NCI-H1694 treated with DMSO at 0.1 percent for 48 hours (cell line): ENCODE data around the gene CACNG4.

Source experiments
- DNase-seq: peaks from one replicate; lab custom pipeline; 2025; lab: John Stamatoyannopoulos, UW

CACNG4 gene

DNA sequence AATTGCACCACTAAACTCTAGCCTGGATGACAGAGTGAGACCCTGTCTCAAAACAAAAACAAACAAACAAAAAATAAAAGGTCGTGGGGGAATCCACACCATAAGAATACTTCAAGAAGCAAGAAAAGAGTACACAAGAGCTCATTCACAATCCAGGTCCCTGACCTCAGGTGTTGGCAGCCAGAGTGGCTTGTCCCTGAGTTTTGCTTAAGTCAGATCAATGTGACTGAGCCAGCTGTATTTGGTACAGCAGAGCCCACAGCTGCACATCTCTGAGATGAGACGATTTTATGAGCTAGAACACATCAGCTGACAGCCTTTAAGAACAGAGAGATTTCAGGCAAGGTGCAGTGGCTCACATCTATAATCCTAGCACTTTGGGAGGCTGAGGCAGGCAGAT is 102.2 kb downstream of the CACNG4 start:
- DNase-seq = no peak

DNA sequence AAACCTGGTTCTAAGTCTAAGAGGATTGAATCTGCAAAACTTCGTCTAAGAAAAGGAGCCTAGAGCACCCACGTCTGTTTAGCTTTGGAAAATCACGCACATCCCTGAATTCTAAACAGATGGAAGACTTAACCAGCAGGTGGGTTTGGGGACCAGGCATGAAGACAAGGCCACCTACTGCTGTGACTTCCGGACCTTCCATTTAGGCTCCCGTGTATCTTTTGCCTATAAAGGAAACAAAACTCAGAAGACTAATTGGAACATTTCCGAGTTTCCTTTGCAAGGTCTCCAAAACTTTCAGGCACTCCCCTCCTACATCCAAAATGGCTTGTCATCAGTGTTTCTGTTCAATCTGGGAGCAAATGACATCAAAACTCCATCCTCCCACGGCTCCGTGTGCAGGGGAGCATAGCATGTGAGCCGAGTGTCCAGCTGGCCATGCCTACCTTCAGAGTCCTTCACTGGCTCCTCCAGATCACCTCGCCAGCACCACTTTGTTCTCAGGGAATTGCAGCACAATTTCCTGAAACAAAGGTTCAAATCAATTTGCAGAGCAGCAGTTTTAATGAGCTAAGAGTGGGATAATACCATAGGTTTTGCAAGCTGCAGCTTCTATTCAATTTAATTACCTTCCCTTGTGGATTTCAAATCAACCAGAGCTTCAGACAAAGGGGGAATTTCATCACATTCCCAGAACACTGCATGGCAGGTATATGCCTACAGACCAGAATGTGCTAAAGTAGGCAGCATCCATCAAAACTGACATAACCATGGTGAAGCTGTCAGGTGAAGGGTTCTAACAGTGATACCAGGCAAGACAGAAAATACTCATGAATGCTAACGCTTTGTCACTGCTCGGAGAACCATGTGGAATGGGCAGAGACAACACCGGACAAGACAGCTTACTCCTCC is 103.3 kb downstream of the CACNG4 start:
- DNase-seq = no peak

DNA sequence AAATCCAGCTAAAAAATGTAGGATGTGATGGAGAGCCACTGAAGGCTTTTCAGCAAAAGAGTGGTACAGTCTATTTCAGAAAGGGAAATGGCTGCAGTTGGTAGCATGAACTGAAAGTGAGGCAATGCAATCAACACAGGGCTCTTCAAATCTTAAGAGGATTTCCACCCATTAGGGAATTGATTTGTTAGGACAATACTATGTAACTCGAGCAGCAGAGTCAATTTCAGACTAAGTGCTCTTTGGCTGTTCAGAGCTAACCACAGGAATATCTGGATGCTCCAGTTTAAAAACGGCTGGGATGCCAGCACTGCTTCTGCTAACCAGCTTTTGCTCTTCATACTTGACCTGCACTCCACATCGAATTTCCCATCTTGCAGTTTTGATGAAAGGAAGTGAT is 104.5 kb downstream of the CACNG4 start:
- DNase-seq = no peak

DNA sequence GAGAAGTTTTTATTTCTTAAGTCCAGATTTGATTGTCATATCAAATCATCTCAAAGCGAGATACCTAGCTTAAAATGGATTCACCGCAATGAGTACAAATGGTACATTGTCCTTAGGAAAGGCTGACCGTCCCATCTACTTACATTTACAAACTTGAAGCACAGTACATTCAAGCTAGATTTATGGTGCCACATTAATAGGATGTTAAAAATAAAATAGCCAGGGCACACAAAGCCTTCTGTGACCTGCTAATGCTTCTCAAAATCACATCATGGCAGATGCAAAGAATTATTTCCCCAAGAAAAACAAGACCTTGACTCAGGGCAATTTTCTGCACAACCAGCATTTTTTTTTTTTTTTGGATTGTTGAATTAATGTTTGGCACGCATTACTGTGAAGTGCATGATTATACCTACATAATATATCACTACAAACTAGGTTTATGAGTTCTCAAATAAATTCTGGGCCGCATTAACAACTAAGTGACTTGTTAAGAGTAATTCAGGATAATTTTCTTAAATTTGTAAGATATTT is 105.2 kb downstream of the CACNG4 start:
- no peak for DNase-seq

DNA sequence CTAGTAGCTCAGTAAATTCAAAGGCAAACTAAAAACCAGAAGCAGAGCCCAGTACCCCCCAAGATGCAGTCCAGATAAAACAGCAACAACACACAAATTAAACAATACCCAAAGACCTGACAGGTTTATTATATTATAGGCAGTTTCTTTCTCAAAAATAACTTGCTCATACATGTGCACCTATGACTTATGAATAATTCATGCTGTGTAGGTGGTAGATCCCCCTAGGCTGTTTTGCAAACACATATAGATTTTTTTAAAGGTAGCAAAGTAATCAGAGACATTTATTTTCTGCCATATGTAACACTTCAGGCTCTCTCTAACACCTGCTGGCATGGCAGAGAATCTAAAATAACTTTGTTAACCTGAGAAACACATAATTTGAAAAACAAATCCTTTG is 107.1 kb downstream of the CACNG4 start:
- DNase-seq = no peak

DNA sequence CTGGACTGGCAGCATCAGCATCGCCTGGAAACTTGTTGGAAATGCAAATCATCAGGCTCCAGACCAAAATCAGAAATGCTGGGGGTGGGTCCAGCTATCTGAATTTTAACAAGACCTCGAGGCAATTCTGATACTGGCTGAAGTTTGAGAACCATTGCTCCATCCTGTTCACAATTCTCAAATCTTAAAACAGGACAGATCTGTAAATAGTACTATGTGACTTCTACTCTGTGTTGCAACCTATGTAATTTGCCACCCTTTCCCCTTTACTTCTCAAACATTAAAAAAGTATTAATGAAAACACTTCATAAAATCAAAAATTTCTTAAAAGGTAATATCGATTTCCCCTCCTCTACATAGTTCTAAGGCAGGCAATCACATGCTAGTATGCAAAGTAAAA is 108.4 kb downstream of the CACNG4 start:
- DNase-seq = no peak

DNA sequence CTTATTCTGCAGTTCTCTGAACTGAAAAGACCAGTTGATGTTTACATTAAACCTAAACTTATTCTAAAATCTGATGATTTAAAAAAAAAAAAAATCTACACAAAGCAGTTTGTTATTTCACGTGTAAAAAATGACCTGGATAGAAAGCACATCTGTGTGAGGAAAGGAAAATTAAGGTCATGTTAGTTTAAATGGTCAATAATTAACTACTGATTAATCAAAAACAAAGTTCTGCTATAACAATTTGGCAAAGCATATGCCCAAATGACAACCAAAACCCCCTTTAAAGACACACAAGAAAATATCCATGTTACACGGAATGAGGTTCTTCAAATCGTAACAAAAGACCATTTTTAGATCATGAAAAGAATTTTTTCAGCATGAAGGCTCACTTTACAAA is 110.3 kb downstream of the CACNG4 start:
- DNase-seq = no peak

DNA sequence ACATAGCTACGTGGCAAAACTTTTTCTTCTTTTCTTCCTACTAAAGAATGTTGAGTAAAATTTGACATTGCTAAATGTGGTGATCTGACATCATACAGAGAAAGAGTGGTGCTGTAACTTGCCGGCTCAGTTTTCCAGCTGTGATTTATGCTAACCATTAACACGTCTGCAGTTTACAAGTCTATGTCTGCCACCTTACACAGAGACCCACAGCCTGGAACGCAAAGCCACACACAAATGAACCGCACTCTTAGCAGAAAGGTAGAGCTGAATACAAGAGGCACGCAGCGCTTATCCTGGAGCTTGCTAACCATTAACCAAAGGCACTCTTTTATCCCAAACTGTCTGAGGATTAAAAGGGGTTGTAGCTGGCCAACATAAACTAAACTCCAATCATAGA is 111.8 kb downstream of the CACNG4 start:
- no peak for DNase-seq

DNA sequence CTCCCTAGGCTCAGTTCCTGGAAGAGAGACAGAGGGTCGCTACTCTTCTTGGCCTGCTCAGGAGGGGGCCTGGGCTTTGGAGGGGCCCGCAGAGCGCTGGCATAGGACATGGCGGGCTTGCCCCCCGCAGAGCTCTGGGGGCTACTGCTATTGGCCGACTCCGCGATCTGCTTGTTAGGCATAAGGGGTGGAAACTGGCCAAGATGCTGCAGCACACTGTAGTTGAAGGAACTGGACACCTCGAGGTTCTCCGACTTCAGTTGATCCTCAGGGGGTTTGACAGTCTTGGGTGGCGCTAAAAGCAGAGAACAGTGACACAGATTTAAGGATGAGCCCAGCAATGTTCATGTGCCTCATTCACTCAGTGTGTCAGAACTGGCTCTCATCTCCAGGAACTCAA is 113.8 kb downstream of the CACNG4 start:
- DNase-seq = no peak

DNA sequence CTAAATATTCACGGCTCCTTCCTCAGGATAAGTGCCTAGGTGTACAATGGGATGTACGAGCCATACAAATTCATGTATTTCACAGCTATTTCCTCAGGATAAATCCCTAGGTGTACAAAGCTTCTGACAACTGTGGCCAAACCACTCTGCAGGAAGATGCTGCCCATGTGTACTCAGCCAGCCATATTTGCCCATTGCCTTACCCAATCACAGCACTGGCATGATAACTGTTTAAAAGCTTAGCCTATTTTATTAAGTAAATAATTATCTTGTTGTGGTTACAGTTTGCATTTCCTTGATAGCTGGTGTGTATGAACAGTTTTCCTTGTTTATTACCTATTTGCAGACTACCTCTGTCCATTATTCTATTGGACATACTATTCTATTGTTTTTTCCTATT is 115.0 kb downstream of the CACNG4 start:
- DNase-seq = no peak

DNA sequence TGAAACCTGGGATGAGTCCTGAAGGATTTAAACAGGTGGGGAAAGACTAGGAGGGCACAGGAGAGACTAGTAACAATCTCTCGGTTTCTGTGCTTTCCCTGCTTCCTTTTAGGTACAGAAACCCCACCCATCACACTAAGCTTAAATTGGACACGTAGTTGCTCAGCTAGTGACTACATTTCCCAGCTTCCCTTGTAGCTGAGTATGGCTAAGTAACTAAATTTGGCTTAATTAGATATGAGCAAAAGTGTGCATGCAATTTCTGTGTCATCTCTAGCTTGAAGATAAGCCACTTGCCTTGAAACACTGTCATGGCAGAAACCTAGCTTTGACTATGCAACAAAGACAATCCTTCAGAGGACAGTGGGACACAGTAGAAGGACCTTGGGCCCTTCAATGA is 116.3 kb downstream of the CACNG4 start:
- no peak for DNase-seq

DNA sequence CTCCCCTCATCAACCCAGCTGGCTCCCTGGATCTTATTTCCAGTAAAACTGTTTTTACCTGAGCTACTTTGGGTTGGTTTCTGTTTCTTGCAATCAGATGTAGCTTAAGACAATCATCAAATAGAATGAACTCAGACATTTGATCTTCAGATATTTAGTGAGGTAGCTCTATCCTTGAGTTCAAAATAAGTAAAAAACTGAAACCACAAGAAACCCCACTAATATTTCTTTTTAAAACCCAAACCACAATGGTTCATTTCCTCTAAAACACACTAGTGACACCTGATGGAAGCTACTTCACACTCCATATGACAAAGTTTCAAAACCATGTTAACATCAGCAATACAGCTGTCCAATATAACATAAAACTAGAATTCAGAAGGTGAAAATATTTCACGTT is 117.6 kb downstream of the CACNG4 start:
- no peak for DNase-seq
